Measurements from ENCODE around the gene PIWIL4.

DNA sequence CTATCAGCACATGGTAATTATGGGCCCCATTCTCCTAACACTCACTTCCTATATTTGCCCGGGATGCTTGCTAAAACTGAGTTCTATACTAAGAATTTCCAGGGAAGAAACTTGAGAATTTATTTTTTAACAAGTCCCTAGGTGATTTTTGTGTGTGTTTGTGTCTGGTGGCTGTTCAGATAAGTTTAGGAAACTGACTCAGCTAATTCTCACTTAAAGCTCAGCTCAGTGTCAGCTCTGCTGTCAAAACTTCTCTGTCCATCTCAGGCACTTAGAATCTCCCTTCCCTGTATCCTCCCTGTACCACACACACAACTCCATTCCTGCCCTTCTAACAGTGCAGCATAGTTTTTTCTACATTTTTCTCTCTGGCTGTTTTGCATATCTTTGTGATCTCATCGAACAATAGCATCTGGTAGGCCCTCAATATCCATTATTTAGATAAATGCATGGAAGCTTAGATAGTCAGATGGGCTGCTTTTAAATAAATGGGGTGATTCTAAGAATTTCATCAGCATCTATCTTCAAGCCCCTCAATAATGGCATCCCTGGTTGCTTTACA lies 69.3 kb downstream of the PIWIL4 start:
- TF ChIP-seq, protein P1, sequence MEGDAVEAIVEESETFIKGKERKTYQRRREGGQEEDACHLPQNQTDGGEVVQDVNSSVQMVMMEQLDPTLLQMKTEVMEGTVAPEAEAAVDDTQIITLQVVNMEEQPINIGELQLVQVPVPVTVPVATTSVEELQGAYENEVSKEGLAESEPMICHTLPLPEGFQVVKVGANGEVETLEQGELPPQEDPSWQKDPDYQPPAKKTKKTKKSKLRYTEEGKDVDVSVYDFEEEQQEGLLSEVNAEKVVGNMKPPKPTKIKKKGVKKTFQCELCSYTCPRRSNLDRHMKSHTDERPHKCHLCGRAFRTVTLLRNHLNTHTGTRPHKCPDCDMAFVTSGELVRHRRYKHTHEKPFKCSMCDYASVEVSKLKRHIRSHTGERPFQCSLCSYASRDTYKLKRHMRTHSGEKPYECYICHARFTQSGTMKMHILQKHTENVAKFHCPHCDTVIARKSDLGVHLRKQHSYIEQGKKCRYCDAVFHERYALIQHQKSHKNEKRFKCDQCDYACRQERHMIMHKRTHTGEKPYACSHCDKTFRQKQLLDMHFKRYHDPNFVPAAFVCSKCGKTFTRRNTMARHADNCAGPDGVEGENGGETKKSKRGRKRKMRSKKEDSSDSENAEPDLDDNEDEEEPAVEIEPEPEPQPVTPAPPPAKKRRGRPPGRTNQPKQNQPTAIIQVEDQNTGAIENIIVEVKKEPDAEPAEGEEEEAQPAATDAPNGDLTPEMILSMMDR (IDR thresholded peaks at IDR 0.05) = no peak
- no peak for TF ChIP-seq POLR2A (IDR thresholded peaks at IDR 0.05)
